GM21360 (cell line): ENCODE results near the gene NEURL3.
"Not testable (repeated sequence)": the region's sequence is repeated elsewhere in the genome, so short reads cannot be mapped to it uniquely, and the experiment has no call there.

ENCODE experiments used
- ATAC-seq: cut with Tn5 transposase; IDR thresholded peaks from one replicate; pipeline ENCODE4 v1.9.1; 2021; ENCODE audit warnings: mild to moderate bottlenecking, moderate library complexity; ENCODE audit not compliant: unreplicated experiment

Gene NEURL3, protein sequence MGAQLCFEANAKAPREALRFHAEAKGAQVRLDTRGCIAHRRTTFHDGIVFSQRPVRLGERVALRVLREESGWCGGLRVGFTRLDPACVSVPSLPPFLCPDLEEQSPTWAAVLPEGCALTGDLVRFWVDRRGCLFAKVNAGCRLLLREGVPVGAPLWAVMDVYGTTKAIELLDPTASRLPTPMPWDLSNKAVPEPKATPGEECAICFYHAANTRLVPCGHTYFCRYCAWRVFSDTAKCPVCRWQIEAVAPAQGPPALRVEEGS

DNA sequence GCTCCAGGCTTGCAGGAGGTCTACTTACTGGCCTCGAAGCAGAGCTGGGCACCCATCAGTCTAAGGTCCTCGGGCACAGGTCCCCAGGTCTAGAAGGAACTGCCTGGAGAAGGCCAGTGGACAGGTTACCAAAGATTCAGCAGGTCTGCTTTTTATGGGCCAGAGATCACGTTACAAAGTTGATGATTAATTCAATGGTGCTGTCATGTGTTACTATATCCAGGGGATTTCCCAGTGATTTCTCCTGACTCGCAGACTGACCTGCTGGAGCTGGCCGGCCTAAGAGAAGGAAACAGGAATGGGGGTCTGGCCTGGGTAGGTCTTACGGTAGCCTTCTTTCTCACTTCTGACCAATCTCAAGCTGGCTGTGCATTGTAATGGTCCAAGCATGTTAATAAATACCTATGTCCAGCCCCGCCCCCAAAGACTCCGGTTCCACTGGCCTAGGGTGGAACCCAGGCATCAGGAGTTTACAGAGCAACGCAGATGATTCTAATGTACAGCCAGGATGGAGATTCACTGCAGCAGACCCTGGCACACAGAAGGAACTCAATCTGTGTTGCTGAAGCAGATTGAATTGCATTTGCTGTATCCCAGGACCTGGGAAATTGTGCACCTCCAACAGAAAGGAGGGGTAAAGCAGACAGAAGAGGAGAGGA is at the start of gene NEURL3:
Gene NEURL3, minus strand, starts transcription at position 127 of the 659 bp plus-strand sequence. Its CDS starts 71 bp downstream, at position 56.
- ATAC-seq = no peak

DNA sequence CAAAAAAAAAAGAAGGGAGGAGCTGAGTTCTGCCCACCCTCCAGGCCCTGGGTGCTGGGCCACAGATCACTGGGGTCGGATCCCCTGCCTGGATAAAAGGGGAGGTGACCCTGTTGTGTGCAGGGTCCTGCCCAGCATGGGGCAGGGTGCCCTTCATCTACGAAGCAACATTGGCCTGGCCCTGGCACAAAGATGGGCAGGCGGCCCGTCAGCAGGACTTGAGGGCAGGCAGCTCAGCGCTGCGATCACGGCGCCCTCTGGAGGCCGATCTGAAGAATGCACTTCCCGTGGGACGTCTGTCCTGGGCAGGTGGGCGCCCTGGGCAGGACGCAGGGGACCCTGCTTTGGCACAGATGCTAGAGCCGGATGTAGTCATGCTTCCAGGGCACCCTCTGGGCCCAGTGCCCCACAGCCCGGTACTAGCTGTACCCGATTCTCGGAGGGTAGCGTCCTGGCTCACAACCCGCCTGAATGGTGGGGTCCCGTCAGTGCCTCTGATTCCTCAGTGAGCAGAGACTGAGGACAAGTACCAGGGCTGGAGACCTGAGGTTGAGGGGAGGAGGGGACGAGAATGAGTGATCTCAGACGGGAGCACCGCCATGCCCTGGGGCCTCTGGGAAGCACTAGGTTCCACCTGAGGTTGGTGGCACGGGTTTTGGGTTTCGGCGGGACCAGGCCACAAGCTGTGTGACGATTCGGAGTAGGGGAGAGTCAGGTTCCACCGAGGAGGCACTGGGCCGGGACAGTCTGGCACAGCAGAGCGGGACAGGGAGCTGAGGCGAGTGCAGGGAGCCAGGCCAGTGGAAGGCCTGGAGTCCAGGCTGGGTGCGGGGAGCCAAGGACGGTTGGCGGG is 49.4 kb upstream of the NEURL3 start:
- ATAC-seq = no peak

DNA sequence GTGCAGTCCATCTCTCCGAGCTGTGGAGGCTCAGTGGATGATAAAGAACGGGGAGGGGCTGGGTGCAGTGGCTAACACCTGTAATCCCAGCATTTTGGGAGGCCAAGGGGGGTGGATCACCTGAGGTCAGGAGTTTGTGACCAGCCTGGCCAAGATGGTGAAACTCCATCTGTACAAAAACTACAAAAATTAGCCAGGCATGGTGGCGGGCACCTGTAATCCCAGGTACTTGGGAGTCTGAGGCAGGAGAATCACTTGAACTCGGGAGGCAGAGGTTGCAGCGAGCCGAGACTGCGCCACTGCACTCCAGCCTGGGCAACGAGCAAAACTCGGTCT is 48.8 kb upstream of the NEURL3 start:
- ATAC-seq = not testable (repeated sequence)

DNA sequence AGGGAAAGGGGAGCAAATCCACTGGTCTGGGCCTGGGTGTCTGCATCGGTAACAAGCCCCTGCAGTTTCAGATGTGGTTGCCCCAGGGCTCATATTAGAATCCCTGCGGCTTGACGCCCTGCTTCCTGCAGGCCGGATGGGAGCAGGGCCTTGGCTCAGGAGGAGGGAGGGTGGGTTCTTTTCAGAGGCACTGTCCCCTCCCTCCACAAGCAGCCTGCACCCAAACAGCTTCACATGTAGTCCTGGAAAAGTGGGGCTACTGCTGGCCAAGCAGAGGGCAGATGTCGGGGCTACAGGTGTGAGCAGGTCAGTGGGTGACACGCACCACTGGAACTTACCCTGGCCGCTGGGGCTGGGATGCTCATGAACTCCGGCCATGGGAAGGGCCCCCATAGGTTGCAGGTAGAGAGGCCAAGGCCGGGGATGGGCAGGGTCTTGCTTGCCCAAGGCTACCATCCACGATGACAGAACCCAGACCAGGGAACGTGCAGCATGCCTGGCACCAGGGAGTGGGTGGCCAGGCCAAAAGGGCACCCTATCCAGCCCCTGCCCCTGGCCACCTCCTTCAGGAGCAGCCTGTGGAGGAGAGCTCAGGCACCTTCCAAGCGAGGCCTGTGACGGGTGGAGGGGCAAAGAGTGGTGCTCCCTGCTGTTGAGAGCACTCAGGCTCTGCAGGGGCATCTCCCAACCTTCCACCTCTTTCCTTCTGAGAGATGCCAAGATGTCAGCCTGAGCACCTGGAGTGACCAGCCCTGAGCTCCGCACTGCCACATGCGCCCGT is 48.2 kb upstream of the NEURL3 start:
- no peak for ATAC-seq

DNA sequence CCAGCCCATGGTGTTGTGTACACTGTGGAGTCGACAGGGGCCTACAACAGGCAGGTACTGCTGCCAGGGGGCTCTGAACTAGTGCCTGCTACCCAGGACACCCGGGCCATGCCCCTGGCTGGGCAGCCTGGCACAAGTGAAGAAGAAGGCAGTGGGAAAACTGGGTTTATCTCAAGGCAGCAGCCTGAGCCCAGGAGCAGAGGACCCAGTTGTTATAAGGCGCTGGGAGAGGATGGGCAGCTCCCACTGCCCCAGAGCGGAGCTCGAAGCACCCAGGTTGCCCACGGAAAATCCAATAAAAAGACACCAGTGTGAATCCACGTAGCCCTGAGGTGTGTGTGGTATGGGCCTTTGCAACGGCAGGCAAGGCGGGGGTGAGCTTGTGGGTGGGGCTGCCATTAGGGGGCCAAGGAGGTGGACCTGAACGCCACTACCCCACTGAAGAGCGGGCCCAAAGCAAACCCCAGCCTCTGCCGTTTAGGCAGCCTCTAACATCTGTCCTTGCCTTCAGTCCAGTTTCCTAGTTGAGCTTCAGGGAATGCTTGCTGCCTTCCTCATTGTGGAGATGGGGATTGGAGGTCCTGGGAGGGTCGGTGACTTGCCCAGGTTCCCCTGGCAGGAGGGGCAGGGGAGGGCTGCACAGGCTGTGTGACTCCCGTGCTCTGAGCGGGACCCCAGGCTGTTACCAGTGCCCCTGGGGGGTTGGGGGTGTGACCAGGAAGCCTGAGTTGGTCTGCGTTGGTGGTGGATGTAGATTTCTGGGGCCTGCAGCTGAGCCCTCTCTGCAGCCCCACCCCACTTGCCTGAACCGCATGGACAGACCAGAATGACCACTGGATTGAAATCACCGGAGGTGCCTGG is 47.4 kb upstream of the NEURL3 start:
- ATAC-seq = no peak

DNA sequence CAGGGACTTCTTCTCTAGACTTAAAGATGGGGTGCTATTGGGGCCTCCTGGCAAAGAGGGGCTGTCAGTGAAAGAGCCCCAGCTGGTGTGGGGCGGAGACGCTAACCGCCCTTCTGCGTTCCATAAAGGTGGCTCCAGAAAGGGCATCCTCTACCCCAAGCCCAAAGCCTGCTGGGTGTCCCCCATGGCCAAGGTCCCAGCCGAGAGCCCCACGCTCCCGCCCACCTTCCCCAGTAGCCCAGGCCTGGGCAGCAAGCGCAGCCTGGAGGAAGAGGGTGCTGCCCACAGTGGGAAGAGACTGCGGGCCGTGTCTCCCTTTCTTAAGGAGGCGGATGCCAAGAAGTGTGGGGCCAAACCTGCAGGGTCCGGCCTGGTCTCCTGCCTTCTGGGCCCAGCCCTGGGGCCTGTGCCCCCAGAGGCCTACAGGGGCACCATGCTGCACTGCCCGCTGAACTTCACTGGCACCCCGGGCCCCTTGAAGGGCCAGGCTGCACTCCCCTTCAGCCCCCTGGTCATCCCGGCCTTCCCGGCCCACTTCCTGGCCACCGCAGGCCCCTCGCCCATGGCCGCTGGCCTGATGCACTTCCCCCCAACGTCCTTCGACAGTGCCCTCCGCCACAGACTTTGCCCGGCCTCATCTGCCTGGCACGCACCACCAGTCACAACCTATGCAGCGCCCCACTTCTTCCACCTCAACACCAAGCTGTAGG is 46.6 kb upstream of the NEURL3 start:
- ATAC-seq = no peak

DNA sequence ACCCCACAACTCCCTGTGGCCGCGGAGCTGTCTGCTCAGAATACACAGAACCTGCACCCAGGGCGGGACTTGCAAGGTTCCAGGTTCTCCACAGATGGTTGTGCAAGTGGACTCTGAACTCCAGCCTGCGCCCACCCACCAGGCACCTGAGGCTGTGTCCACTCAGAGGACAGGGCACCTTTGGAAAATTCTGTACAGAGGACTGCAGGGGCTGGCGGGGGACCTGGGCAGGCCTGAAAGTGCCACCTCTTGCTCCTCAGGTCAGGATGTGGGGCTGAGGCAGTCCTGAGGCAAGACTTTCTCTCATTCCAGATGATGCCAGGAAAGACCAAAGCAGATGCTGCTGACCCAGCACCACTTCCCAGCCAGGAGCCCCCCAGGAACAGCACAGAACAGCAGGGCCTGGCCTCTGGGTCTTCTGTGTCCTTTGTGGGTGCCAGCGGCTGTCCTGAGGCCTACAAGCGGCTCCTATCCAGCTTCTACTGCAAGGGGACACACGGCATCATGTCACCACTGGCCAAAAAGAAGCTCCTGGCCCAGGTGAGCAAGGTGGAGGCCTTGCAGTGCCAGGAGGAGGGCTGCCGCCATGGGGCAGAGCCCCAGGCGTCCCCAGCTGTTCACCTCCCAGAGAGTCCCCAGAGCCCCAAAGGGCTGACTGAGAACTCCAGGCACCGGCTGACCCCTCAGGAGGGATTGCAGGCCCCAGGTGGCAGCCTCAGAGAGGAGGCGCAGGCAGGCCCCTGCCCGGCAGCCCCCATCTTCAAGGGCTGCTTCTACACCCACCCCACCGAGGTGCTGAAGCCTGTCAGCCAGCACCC is 45.8 kb upstream of the NEURL3 start:
- ATAC-seq = no peak

DNA sequence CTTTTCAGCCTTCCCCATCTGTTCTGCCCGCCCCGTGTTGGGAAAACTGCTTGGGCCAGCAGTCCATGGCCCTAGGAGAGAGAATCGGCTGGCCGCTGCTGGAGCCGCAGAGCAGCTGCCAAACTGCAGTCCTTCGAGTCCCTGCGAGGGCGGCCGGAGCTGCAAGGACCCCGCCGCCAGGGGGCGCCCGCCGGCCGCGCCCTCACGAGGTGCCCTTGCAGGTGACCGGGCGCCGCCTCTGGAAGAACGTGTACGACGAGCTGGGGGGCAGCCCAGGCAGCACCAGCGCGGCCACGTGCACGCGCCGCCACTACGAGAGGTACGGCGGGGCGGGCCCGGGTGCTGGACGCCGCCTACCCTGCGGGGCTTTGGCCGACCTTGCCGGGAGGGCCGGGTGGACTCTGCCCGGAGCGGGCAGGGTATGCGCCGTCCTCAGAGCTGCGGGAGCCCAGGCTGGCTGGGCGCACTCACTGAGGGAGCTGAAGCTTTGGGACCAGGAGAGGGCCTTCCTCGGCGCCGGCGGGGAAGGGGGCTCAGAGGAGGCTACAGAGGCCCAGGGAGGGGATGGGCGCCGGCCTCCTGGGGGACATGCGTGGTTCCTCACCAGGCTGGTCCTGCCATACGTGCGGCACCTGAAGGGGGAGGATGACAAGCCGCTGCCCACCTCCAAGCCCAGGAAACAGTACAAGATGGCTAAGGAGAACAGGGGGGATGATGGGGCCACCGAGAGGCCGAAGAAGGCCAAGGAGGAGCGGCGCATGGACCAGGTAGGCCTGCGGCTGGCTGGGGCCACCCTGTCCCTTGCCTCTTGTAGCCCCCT is 45.0 kb upstream of the NEURL3 start:
- ATAC-seq = no peak

DNA sequence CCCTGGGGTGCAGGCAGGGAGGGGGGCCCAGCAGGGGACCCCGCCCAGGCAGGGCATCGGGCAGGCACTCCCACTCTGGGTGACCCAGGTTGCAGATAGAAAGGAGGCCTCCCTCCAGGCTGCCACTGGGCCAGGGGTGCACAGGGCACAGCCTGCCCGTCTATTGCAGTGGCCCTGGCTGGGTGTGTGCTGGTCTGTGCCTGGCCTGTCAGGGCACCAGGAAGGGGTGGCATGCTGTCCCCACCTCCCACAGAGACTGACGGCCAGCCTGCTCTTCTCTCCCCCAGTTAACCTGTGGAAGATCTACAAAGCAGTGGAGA is 44.3 kb upstream of the NEURL3 start:
- no peak for ATAC-seq

DNA sequence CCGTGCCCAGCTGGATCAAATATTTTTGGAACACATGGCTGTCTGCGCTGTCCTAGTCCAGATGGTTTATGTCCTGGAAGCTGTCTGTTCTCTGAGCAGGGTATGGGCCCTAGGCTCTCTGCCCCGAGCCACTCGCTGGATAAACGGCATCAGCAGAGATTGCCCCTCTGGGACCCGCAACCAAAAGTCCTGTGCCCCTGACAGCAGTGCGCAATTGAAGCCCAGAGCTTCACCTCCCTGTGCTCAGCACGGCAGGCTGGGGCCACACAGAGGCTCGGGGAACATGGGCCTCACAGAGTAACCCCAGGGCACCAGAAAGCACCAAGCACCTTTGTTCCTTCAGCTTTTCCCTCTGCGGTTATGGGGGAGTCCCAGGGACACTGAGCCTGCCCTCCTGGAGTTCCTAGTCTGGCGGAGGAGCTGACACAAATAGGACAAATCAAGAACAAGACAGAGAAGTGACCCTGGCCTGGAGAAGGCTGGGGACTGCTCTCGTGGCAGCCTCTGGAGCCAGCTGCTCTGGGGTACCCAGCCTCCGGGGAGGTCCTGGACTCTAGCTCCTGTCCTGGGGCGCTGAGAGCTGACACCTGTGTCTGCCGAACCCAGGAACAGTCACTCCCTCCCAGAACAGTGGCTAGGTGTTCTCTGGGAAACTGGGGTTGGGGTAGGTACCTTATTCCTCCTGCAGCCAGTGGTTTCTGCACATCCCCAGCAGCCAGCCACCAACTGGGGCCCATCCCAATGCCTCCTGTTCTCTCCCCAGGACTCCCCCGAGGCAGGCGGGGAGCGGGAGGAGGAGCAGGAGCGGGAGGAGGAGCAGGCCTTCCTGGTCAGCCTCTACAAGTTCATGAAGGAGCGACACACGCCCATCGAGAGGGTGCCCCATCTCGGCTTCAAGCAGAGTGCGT is 43.7 kb upstream of the NEURL3 start:
- ATAC-seq = no peak

DNA sequence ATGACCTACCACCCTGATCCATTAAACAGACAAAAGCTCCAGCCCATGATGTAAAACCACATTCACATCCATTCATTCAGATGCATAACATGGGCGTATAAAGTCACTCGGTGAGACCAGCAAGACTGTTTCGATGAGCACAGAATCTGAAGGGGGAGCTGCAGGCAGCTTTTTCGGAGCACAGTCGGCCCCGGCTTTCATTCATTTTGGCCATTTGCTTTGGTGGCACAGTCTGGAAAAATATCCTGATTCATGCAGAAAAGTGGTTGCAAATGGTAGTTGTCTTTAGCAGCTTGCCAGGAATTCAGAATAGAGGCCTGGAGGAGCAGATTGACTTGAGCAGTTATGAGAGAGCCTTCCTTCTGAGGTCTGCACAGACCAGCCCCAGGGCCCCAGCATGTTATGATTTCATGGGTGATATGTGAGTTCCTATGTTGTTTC is 42.6 kb upstream of the NEURL3 start:
- ATAC-seq = no peak

DNA sequence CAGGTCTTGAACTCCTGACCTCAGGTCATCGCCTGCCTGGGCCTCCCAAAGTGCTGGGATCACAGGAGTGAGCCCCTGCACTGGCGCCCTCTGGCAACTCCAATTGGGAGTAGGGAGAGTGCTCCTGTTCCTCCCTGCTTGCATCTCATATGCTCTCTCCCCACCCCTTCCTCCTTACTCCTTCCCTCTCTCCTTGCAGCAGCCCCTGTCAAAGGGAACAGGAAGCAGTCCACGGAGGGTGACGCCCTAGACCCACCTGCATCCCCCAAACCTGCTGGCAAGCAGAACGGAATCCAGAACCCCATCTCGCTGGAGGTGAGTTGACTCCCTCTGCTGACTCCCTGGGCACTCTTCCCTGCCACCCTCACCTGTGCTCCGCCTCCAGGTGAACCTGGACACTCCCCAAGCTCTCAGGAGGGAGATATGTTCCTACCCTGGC is 42.1 kb upstream of the NEURL3 start:
- no peak for ATAC-seq

DNA sequence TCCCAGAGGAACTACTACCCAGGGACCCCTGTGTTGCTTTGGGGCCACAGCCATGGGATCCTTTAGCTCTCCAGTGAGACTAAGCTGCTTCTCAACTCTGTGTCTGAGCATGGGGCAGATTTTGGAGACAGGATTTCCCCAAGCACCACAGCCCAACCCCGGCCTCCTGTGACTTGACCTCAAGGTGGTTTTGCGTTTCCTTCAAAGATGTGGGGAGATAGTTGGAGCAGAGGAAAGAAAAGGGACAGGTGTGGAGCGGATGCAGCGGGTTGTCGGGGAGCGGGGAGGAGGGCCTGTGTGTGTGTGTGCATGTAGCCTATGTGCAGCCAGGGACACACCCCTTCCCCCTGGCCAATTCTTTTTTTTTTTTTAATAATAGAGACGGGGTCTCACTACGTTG is 41.6 kb upstream of the NEURL3 start:
- ATAC-seq = no peak

DNA sequence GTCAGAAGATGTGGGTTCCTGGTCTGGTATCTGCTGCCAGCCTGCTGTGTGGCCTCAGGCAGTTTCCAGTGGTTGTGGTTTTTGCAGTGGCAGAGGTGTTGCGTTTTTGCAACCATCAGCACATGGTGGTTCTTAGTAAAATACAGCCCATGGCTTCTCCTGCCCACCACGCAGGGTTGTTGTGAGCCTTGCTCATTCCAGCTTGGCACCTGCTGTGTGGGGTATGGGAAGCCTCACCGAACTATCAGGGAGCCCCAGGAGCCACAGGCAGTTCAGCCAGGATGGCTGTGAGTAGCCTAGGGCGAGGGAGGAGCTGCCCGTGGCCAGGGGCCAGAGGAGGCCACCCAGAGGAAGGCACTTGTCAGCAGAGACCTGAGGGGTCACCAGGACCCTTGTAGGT is 41.2 kb upstream of the NEURL3 start:
- ATAC-seq = no peak

DNA sequence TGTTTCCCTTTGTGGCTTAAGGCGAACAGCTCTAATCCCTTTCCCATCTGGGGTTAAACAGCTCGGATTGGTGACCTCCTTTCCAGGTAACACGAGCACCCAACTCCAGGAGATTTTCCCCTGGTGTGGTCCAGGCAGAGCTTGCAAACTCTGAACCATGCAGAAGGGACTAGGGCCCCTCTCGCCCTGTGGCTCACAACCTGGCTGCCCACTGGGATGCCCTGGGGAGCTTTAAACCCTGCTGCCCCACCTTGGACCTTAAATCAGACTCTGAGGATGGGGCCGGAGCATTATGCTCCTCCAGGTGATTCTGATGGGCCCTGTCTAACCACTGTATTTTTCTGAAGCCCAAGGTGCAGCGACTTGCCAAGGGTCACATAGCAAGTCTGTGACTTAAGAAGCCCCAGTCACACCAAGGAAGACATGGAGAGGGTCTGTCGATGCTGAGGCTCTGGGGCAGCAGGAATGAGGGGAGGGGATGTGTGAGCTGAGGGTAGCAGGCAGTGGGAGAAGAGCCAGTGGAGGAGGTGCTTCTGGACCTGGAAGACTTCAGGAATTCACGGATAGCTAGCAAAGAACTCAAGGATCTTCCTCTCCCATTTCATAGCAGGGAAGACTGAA is 37.3 kb upstream of the NEURL3 start:
- ATAC-seq = no peak

DNA sequence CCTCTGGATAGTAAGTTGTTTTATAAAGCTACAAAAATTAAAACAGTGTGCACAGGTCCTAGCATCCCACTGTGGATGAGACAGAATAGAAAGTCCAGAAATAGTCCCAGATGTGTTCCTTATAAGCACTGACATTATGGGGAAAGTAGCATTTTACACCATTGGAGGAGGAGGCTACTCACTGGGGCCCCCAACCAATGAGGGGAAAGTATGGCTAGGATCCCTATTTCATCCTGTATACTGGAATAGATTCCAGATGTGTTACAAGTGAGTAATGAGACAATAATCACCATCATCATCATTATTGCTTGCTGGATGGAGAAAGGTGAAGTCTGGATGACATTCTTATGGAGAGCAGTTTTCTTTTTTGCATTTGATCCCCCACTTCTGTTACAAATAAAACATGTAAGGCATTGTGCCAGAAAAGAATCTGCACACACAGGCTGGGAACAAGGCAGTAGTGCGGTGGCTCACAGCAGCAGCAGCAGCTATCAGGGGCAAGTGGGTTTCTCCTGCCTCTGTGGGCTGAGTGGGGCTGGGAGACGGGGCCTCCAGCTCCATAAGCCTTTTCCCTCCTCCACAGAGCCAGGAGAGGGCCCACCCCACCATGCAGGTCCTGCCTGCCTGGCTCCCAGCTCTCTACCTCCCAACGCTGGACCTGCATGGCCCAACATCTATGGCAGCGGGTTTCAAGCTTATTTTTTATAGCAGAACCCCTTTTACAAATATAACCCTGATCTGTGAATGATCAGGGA is 36.4 kb upstream of the NEURL3 start:
- ATAC-seq = no peak
